Spleen (tissue), 7 donors: ENCODE results near the gene RXRB.

Experiments used
- CTCF ChIP-seq, 11 experiments: fragments of 200-600 bp in 7 of 11; fragments of 450-650 bp in 4 of 11; sonication (generic) in 4 of 11; IDR thresholded peaks in 8 of 11; conservative IDR thresholded peaks in 3 of 11; 1 replicate in 7 of 11; 2 replicates in 4 of 11; pipeline versions ENCODE4 v1.4.0 to v1.8.0; 2016 to 2021; ENCODE audit warnings: antibody characterized with exemption in 11 of 11, inconsistent platforms in 4 of 11, mild to moderate bottlenecking in 1 of 11
- POLR2A ChIP-seq, 3 donors: fragments of 450-650 bp; IDR thresholded peaks; one replicate each; pipeline ENCODE4 v1.5.1; 2017; ENCODE audit warnings: antibody characterized with exemption in 3 of 3, mild to moderate bottlenecking in 1 of 3
- POLR2AphosphoS5 ChIP-seq, 3 donors: sonication (generic); formaldehyde crosslinking; IDR thresholded peaks; one replicate each; pipeline ENCODE4 v1.5.1; 2017; ENCODE audit warnings: antibody characterized with exemption in 3 of 3
- donor health status: DM: no; HTN: no; CAD: no; lungs with moderate emphysema.
- donor health status: DM: no; HTN: no; CAD: no.
- donor health status: DM: no; HTN: no; CAD: no.

DNA sequence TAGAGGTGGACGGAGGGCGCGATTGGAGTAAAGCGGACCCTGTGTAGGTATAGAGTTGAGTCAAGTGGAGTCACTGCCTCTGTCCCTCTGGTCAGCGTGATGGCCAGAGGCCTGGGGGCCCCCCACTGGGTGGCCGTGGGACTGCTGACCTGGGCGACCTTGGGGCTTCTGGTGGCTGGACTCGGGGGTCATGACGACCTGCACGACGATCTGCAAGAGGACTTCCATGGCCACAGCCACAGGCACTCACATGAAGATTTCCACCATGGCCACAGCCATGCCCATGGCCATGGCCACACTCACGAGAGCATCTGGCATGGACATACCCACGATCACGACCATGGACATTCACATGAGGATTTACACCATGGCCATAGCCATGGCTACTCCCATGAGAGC, 681 bp upstream of the RXRB start:
- TF ChIP-seq CTCF (IDR thresholded peaks at IDR 0.05 in 8 of 11, conservative IDR thresholded peaks at IDR 0.05 in 3 of 11) (no peak), POLR2A (IDR thresholded peaks at IDR 0.05) (no peak), POLR2AphosphoS5 (IDR thresholded peaks at IDR 0.05) (no peak)
